ENCODE results near the gene PCBP3. TPM values are rescaled to one million over a fixed set of nuclear protein-coding genes. Genes with fewer than 3 reads are reported as not detected.

Gene PCBP3
- total RNA-seq, 1 experiment from 2014 or later = 10.9 TPM

DNA sequence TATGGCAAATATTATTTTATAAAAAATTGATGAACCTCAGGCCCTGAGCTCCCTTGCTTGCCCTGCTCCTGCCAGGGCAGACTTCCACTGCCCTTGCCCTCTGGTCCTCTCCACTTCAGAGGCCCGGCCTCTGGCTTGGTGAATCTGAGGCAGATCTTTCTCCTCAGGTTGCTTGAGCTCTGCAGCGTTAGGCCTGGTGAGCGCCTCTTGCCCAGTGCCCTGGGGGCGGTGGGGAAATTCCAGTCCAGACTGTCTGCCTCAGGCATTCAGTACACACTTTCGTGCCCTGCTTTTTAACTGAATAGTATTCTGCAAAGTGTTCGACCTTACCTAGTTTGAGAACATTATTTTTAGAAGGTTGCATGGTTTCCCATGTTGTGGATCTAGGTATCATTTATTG lies 98.2 kb downstream of the PCBP3 start:
- Histone ChIP-seq H3K9ac (ENCODE audit: extremely low read depth, insufficient read length, low read length) (no peak overlapping the region), H4K5ac (ENCODE audit: insufficient read length, low read depth, low read length) (no peak overlapping the region), H3K27ac (ENCODE audit: insufficient read length, low read depth, low read length) (no peak overlapping the region), H3K4me2 (ENCODE audit: insufficient read depth, insufficient read length, low read length) (no peak overlapping the region), H3K9me3 (ENCODE audit: control insufficient read depth, low read depth, low read length) (no peaks in the 10 kb centered on the region), H3K56ac (ENCODE audit: insufficient read length, low read depth, low read length) (no peak overlapping the region), H2AK5ac (ENCODE audit: insufficient read length, low read length) (no peak overlapping the region), H3K79me2 (ENCODE audit: insufficient read depth, low read length) (no peaks in the 10 kb centered on the region), H2AFZ (ENCODE audit: low read length) (no peak overlapping the region), H3K79me1 (ENCODE audit: insufficient read depth, low read depth, low read length, poor library complexity, severe bottlenecking) (no peaks in the 10 kb centered on the region), H2BK12ac (ENCODE audit: insufficient read length, low read depth, low read length) (no peak overlapping the region), H3K18ac (ENCODE audit: insufficient read length, low read depth, low read length) (no peak overlapping the region), H3K14ac (ENCODE audit: insufficient read depth, low read length) (no peak overlapping the region), H2BK5ac (ENCODE audit: insufficient read length, low read length) (no peak overlapping the region), H4K20me1 (ENCODE audit: control insufficient read depth, insufficient read depth, insufficient read length) (no peaks in the 10 kb centered on the region), H2BK15ac (ENCODE audit: low read depth, low read length) (no peak overlapping the region), H3K23me2 (ENCODE audit: insufficient read length, low read depth, low read length, poor library complexity, severe bottlenecking) (no peaks in the 10 kb centered on the region), H3K4ac (ENCODE audit: low read depth, low read length) (no peak overlapping the region), H4K91ac (ENCODE audit: insufficient read length, low read depth, low read length) (no peak overlapping the region), H2BK120ac (ENCODE audit: low read depth, low read length, poor library complexity, severe bottlenecking) (no peak overlapping the region), H3T11ph (ENCODE audit: low read length) (no peak overlapping the region), H2BK20ac (ENCODE audit: low read depth, low read length, poor library complexity, severe bottlenecking) (no peak overlapping the region), H3K23ac (ENCODE audit: insufficient read length, low read depth, low read length) (no peak overlapping the region), H3K4me1 (ENCODE audit: insufficient read depth, low read length) (no peaks in the 10 kb centered on the region), H3K27me3 (ENCODE audit: insufficient read depth, low read length) (no peaks in the 10 kb centered on the region), H4K8ac (replicated peaks; ENCODE audit: insufficient read length, low read depth, low read length) (no peak overlapping the region)
- Mint-ChIP-seq H3K36me3 (ENCODE audit: insufficient read depth in 1 of 3, low read depth in 3 of 3) (peaks cover 4 to 12% (median 11%) of the 10 kb centered on the region in 3 experiments), H3K27ac (no peak overlapping the region), H3K4me3 (no peak overlapping the region), H3K9me3 (peaks cover 3% of the 10 kb centered on the region in 2 experiments), H3K27me3 (ENCODE audit: low read depth) (no peaks in the 10 kb centered on the region), H3K4me1 (no peaks in the 10 kb centered on the region)
- TF ChIP-seq, protein P1, sequence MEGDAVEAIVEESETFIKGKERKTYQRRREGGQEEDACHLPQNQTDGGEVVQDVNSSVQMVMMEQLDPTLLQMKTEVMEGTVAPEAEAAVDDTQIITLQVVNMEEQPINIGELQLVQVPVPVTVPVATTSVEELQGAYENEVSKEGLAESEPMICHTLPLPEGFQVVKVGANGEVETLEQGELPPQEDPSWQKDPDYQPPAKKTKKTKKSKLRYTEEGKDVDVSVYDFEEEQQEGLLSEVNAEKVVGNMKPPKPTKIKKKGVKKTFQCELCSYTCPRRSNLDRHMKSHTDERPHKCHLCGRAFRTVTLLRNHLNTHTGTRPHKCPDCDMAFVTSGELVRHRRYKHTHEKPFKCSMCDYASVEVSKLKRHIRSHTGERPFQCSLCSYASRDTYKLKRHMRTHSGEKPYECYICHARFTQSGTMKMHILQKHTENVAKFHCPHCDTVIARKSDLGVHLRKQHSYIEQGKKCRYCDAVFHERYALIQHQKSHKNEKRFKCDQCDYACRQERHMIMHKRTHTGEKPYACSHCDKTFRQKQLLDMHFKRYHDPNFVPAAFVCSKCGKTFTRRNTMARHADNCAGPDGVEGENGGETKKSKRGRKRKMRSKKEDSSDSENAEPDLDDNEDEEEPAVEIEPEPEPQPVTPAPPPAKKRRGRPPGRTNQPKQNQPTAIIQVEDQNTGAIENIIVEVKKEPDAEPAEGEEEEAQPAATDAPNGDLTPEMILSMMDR (conservative IDR thresholded peaks at IDR 0.05) = no peak
- no CpG with 5 or more reads among the region's 6 CpGs for WGBS (ENCODE audit: extremely low coverage, insufficient read length, low lambda C conversion rate)
- DNase-seq = no peak
